ENCODE measurements around the gene CPOX.
"Not testable (repeated sequence)": the region's sequence is repeated elsewhere in the genome, so short reads cannot be mapped to it uniquely, and the experiment has no call there.

The CPOX gene

GRCh38 chr3:98593046-98593936 is at the start of gene CPOX:
Gene CPOX (minus strand): TSS chr3:98593611. CDS start chr3:98593504, 107 bp downstream.
- DNase-seq: peak; percentile 88

- DNase-seq: not testable (repeated sequence)
Measured at GRCh38 chr3:98642769-98643168, 49.4 kb upstream of the CPOX start.

GRCh38 chr3:98641756-98642155 is 48.3 kb upstream of the CPOX start:
- DNase-seq: not testable (repeated sequence)

DNA sequence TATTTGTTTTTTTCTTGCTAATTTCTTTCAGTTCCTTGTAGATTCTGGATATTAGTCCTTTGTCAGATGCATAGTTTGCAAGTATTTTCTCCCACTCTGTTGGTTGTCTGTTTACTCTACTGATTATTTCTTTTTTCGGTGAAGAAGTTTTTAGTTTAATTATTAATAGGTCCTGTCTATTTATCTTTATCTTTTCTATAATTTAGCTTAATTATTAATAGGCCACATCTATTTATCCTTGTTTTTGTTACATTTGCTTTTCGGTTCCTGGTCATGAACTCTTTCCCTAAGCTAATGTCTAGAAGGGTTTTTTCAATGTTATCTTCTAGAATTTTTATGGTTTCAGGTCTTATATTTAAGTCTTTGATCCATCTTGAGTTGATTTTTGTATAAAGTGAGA is 45.1 kb upstream of the CPOX start:
- DNase-seq: not testable (repeated sequence)

- no peak for DNase-seq
Measured at GRCh38 chr3:98630416-98630815, 37.0 kb upstream of the CPOX start.

DNA sequence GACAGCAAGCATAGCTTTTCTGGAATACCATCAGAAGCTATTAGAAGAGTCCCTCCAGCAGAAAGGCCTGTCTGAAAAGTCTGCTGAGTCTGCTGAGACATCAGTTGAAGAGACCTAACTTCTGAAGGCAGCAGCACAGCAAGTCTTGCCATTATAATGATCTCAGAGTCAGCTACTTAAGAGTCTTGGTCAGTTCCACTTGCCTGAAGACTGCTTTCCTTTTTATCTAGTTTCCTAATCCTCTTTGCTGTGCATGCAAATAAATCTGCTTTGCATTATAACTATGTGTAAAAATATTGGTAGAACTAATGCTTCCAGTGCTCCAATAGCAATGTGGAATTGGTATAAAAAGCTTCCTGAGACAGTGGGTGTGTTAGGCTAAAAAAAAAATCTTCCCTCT is 34.9 kb upstream of the CPOX start:
- no peak for DNase-seq

DNA sequence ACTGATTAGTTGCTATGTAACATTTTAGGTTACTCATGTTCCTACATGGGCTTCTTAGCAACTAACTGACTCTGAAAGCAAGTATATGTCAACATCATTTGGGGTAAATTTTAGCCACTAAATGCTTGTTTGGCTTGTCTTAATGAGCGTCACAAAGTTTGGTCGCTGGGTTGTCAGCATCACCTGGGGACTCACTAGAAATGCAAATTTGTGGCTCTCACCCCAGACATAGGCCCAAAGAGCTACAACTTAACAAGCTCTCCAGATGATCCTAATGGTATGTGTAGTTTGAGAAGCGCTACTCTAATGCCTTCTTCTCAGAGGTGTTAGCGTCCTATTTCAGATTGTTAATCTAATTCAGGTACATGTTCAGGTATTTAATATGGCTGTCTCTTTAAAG is 32.7 kb upstream of the CPOX start:
- no peak for DNase-seq

DNA sequence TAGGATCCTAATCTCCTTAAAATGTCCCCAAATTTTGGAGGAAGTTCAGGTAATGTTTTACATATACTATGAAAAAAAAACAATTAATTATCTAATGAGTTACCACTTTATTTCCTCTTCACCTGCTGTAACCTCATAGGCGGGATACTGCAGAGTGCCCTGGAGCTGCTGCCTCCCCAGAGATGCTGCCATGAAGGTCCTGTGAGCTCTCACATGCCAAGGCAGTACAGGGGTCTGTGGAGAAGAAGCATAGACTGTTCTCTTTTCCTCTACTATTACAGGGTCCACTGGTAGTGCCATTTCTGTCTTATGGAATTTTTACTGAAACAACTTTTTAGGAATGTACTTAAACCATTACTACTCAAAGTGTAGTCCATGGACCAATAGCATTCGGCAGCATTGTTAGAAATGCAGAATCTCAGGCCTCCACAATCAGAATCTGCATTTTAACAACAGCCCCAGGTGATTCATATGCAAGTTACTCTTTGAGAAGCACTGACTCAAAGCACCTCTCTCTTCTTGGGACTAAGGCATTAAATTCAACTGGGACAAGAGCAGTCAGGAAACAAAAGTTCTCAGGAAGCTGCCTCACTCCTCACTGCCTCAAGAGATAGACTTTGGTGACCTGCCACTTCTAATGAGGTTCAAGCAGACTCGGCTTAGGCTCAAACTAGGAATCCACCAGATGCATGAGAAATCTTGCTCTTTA is 30.3 kb upstream of the CPOX start:
- no peak for DNase-seq

DNA sequence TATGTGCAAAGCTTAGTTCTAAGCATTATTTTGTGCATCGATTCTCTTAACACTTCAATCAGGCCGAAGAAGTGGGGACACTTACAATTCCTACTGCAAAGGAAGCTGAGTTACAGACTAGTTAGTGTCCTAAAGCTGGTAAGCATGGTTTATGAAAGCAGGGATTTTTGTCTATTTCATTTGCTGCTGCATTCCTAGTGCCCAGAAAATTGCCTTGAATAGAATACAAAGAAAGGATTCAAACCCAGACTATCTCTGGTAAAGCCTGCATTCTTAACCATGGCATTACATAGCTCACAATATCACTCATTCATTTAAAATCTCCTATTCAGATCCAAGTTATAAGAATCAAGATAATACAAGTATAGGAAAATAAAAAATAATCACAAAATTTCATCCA is 24.4 kb upstream of the CPOX start:
- no peak for DNase-seq

DNA sequence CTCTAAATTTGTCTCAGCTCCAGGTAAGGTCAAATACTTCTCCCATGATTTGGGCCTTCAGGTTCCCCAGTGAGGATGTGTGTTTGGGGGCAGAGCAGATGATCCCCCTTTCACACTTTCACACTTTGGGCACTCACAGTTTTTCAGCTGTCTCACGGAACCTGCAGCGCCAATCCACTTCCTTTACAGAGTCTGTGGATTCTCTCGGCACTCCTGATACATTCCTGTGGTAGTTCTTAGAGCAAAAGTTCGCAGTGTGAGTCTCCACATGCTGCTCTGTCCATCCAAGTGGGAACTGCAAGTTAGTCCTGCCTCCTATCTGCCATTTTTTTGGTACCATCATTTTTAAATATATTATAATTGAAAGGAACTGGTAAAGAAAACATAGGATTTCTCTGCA is 20.2 kb upstream of the CPOX start:
- DNase-seq: peak; percentile 26

GRCh38 chr3:98612996-98613517 is 19.6 kb upstream of the CPOX start:
- no peak for DNase-seq

DNA sequence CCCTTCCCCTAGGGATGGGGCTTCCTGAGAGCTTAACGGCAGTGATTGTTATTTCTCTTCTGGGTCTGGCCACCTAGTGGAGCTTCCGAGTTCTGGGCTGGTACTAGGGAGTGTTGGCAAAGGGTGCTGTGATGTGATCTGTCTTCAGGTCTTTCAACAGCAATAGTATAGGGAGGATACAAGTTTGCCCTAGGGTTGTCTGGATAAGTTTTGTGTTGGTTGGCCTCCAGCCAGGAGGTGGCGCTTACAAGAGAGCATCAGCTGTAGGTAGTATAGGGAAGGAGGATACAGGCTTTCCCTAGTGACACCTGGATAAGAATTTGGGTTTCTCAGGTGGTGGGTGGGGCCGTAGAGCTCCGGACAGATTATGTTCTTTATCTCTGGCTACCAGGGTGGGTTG is 19.2 kb upstream of the CPOX start:
- no peak for DNase-seq

DNA sequence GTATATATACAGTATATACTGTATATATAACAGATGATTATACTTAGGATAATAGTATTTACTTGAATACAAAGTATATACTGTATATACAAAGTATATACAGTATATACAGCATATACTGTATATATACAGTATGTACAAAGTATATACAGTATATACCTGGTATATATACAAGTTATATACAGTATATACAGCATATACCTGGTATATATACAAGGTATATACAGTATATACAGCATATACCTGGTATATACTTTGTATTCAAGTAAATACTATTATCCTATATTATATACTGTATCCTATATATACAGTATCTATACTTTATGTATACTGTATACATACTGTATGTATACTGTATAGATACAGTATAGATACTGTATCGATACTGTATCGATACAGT is 14.6 kb upstream of the CPOX start:
- no peak for DNase-seq

DNA sequence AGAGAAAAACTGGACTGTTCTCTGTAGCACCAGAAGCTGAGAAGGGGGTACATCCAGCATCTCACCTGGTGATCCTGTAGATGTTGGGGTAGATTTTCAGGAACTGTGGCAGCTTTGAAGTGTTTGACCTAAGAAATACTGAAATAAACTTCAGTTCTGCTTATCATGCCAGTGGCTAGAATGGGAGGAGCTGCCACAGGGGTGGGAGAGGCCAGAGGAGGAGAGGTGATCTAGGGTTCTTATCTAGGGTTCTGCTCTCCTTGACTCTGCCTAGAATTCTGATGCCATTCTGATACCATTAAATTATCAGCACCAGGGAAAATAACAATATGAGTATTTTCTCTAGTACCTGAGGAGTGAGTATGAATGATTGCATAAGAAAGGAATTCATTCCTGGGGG is 10.2 kb upstream of the CPOX start:
- DNase-seq: no peak

- DNase-seq: peak; percentile 79
Measured at GRCh38 chr3:98602078-98602678, 8.8 kb upstream of the CPOX start.

- no peak for DNase-seq
Measured at GRCh38 chr3:98601180-98601579, 7.8 kb upstream of the CPOX start.

DNA sequence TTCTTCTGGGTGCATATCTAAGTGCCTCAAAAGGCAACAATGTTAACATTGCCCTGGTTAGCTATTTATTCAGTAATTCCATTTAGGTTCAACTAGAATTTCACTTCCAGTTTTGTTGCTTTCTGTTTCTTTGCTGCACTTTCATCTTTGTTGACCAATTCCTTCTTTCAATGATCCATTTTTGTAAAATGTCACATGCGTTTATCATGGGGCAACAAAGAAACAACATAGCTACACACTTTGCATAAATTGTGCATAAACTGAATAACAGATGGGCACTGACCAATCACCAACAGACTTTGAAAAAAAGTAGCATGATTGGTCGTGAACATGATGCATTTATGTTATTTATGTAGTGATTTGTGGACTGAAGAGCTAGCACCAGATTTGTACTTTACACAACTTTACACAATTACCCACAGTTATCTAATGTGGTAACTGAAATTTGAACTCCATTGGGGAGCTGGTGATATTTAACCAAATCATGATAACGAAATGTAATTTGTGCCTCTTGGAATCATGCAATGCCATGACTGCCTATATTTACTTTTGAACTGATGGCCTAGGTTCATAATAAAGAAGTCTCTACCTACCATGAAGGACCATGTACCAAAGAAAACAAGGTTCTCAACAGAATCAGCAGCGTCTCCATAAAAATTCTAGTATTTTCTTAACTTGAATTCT is 7.1 kb upstream of the CPOX start:
- DNase-seq: no peak

DNA sequence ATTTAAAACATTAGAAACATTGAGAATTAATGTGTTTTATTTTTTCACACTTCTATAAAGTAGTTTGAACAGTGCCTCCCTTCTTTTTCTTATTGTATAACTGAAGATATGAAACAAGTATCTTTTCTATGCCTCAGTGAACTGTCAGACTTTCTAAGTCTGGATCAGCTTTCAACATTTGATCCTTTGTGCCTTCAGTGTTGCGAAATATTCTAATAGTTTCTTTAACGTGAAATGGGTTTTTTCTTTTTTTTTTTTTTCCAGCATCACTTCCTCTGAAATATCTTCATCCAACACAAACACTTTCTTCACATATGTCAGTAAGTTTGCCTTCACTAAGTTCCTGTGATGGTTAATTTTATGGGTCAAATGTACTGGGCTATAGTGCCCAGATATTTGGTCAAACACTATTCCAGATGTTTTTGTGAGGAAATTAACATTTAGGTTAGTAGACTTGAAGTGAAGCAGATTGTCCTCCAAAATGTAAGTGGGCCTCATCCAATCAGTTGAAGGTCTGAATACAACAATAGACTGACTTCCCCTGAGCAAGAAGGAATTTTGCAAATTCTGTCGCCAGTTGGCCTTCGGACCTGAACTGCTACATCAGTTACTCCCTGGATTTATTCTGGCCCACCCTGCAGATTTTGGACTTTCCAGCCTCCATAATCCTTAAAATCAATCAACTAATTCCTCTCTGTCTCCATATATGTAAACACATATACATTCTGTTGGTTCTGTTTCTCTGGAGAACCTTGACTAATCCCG is 6.4 kb upstream of the CPOX start:
- peak; percentile 20 for DNase-seq

DNA sequence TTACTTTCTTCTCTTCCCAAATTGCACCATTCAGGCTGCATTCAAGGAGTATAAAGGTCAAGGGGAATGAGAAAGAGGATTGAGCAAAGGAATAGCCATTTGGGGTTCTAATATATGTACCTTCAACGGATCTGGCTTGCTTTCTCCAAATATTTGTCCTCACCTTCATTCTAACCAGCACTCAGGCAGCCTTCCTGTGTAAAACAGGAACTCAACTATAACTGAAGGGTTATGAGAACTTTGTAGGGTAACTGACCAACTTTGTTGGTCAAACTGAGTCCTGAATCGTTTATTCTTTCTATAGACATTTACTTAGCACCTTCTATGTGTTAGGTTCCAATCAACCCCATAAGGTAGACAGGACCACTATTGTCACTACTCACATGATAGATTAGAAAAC is 5.1 kb upstream of the CPOX start:
- no peak for DNase-seq

- peak; percentile 31 for DNase-seq
Measured at GRCh38 chr3:98596541-98597500, 3.4 kb upstream of the CPOX start.

DNA sequence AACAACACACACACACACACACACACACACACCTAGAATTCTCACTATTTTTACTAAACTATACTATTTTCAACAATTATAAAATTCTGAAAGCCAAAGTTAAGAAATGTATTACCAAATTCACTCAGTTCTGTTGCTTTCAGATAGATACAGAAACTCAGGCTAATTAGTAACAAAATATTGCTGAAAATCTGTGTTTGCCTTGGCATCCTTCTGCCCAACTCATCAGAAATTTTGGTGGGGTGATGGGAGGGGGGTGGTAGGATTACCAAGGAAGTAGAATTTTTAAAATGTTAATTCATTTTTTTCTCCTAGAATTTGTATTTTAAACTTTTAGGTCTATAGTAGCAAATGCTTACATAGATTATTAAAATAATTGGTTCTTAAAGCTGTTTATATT is 2.7 kb upstream of the CPOX start:
- no peak for DNase-seq
